ENCODE results near the gene OVOL1.

OVOL1 gene

GRCh38 chr11:65778431-65778900, 8.4 kb upstream of the OVOL1 start:
- FAIRE-seq, result no peak

DNA sequence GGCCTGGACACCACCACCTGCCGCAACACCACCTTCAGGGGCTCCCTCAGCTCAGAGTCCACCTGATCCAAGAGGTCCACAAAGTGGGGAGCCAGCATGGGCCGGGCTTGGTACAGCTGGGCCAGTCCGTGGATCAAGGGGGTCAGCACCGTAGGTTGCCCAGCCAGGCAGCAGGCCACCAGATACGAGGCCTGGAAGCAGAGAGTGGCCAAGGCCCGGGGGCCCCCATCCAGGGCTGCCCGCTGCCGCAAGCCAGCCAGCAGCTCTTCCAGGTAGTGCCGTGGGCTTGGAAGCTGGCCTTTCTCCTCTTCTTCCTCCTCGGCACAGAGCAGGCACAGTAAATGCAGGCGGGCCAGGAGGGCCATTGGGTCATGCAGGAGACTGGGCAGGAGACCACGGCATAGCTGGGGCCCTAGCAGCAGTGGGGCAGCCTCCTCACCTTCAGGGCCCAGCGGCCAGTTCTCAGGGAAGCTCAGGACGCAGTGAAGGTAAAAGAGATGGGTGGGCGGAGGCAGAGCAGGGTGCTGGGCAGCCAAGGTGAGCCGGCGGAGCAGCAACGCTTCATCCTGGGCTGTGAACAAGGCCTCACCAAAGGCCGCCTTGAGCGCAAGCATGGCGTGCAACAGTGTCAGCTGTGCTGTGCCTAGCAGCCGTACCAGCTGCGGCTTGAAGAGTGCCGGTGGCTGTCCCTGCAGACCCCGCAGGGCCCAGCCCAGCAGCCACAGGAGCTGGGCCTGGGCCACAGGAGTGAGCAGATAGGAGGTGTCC, 7.8 kb upstream of the OVOL1 start:
- no peak for FAIRE-seq

DNA sequence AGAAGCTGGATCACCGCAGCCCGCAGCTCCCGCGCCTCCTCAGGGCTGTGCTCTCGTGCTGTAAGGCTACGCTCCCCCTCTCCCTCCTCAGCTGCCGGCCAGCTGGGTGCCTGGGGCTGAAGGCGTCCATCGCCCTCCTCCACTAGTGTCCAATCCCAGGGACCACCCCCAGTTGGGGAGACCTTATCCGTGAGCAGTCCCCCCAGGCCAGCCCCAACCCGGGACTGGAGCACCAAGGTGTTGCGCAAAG, 7.3 kb upstream of the OVOL1 start:
- no peak for FAIRE-seq

DNA sequence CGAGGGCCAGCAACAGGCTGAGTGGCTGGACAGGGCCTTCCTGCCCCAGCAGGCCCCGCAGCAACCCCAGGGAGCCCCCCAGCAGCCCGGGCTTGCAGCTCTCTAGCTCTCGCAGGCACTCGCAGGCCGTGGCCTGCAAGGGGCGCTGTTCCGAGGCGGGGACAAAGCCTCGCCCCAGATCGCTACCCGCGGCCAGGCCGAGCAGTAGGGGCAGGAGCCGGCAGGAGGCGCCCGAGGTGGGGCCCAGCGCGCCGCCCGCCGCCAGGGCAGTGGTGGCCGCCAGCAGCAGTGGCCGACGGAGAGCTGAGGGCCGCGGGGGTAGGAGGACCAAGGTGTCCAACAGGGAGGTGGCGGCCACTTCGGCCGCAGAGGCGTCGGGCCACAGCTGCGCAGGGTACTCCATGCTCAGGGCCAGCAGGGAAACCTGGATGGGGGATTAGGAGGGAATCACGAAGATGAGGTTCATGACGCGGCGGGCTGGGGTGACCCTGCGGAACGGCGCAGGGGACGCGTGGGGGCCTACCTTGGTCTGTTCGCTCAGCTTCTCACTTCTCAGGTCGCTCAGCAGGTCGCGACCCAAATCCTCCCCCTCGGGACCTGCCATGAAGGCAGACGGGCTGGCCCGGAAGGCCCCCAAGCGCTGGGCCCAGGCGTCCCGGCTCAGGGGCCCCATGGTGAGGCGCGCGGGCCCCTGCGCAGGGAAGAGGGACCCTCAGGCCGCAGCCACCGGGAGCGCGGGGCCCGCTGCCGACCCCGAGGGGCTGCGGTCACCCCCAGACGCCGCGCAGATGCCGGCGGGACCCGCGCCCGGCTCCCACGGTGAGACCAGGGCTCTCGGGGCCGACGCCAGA, 6.7 kb upstream of the OVOL1 start:
- FAIRE-seq, result no peak

DNA sequence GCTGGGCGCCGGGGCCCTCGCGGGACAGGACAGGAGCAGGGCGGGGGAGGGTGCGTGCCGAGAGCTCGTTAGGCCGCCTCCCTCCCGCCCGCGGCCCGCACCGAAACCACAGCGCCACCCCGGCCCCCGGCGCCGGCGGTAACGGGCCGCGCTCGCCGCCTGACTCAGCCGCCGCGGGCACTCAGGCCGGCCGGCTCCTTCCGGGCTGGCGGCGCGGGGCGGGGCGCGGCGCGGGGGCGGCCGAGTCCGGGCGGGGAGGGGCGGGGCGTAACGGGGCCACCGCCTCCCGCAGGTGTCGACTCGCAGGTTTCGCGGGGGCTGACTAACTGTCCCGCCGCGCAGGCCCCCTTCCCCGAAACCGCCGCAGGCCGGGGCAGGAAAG, 6.1 kb upstream of the OVOL1 start, which contains the start of gene AP5B1:
AP5B1 (minus strand) TSS at position 207 of the 382 bp plus-strand sequence. CDS start 385 bp downstream, outside the sequence.
- no peak for FAIRE-seq

GRCh38 chr11:65781152-65781961, 5.5 kb upstream of the OVOL1 start:
- no peak for FAIRE-seq

DNA sequence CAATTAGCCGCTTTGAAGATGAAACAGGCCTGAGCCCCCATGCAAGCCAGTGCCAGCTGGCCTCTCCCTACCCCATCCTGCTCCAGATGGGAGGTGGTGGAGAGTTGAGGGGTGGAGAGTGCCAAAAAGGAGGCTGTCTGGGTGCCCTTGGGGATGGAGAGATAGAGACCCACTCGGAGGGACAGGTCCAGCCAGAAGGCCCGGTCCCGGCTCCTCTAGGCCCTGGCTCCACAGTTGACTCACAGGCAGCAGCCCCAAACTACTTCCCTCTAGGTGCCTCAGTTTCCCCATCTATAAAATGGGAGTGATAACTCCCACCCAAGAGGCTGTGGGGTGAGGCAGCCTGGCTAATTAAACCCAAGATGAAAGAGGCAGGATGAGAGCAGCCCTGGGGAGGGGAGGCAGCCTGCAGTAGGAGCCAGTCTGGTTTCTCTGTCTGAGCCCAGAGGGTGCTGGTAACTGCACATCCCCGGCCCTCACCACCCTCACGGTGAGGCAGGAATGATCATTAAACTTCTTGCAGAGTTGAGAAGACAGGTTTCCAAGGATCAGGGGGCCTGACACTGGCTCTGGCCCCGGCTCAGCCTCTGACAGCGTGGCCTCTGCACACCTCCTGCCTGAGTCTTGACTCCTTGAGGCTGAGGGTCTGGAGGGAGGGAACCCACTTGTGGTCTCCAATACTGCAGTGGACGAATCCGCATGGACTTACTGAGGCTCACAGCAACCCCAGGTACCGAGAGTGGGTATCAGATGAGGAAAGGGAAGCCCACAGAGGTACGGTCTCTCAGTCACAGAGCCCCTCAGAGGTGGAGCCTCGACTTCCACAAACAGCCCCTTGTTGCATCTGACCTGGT, 4.7 kb upstream of the OVOL1 start:
- no peak for FAIRE-seq

- FAIRE-seq, result no peak
Measured at GRCh38 chr11:65782816-65783228, 4.0 kb upstream of the OVOL1 start.

DNA sequence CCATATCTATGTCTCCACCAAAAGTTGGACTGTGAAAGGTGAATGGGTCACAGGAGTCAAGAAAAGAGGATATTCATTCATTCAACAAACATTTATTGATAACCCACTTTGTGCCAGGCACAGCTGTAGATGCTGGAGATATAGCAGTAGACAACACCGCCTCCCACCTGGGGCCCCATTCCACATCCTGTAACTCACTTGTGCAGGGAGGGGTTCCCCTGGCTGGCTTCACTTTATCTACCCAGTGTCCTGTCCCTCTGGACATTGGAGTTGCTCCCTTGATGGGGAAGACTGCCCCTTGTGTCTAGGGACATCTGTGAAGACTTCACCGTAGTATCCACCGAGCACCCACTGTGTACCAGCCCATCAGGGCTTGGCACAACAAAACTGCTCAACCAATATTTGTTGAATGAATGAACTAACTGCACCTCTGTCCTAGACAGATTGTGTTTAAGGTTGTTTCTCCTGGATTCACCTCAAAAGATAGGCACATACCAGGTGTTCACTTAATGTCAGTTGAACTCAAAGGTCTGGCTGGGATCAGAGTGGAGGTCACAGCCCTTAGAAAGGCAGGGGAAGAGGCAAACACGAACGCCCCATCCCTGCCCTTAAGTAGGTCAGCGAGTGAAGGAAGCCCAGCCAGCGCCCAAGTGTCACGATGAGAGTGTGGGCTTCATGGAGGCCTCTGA, 1.4 kb upstream of the OVOL1 start:
- no peak for FAIRE-seq

- FAIRE-seq, result no peak
Measured at GRCh38 chr11:65786008-65786785, 666 bp upstream of the OVOL1 start.

DNA sequence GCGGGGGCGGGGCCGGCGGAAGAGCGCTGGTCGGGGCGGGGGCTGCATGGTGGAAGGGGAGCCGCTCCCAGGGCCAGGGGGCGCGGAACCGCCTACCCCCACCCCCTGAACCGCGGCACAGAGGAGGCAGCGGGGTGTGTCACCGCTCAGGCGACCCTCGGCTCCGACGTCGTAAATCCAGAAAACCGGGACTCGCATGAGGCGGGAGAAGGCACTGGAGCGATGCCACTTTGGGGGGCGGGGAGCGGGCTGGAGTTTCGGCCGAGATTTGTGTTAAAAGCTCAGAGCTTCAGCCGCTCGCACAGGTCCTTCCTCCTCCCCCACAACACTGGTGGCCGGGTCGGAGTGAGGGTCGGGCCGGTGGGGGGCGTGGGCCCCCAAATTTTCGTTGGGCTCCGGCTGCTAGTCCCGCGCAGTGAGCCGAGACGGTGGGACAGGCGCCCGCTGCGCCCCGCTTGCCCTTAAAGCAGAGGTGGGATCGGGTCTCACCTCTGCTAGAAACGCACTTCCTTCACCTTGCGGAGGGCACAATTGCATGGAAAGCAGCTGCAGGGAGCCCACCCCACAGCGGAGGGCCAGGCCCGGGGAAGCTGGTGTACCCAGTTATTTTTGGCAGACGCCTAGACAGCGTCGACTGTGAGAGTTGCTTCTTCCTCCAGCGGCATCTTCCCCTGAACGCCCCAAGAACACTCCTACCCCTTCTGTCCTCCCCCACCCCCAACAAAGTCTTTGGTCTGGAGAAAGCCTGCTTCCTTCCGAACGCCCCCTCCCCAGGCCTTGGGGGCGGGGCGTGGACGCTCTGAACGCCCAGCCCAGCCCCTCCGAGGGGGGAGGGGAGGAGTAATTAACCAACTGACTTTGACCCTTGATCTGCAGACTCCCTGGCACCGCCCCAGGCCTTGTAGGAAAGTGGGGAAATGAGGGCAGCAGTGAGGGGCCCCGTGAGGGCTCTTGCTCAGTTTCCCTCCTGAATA, 1.1 kb downstream of the OVOL1 start:
- no peak for FAIRE-seq

- FAIRE-seq, result no peak
Measured at GRCh38 chr11:65788821-65789220, 2.0 kb downstream of the OVOL1 start.

DNA sequence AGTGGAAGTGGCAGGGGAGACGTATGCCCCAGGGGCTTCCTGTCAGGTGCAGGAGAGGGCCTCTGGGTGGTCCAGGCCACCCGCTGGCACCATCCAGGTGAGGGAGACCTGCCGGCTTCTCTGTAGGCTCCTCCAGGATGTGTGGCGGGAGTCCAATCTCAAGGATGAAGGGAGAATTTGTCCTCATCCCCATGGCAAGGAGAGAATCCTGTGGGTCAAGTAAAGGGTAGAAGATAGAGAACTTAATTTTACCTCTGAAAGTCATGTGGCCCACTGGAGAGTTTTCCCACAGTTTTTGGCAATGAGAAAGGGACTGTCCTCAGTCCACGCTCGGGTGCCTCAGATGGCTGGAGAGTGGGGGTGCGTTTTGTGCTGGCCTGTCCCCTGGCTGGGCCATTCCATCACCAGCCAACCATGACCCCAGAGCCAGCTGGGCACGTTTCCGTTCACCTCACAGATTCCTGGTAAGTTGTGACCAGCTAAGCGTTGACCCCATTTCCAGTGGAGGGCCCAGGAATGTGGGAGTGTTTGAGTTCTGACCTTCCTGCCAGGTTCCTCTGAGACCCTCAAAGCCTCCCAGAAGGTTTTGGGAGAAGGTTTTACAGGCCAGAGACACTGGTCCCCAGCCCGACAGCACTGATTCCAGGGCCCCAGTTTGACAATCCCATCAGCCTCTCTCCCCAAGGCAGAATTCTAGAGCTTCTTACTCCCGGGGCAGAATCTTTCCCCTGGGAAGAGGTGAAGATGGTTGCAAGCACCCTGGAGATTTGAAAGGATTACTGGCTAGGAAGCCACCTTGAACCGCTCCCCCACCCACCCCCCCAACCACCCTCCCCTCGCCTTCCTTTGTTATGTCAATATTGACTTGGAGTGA, 2.6 kb downstream of the OVOL1 start:
- FAIRE-seq, result no peak

DNA sequence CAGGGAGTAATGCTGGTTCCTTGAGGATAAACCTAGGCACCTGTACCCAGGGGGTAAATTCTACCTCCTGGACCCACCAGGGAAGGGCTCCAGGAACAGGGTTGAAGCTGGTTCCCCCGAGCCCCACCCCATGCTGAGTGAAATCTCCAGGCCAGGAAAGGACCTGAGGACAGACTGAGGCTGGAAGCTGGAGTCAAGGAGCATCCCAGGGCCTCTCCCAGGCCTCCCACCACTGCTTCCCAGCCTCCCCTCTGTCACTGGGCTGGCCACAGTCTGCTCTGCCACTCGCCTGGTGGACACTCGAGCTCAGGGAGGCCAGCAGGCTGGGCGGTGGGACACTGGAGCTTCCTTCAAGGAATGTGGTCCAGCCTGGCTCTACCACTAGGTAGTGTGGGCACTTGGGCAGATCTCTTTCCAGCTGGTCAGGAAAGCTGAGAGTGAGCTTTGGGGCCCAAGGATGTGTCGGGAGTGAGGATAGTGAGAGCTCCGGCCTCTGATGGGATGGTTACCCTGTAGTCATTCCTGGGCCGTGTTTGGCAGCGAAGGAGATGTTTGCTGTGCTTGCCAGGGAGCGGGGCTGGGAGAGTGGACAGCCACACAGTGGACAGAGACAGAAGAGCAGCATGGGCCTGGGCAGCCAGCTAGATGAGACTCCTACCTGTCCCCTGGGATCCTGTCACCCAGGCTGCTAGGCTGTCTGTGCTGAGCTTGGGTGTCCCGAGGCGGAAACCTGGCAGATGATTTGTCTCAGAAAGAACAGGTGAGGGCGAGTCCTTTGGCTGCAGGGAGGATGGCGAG, 3.4 kb downstream of the OVOL1 start:
- no peak for FAIRE-seq

DNA sequence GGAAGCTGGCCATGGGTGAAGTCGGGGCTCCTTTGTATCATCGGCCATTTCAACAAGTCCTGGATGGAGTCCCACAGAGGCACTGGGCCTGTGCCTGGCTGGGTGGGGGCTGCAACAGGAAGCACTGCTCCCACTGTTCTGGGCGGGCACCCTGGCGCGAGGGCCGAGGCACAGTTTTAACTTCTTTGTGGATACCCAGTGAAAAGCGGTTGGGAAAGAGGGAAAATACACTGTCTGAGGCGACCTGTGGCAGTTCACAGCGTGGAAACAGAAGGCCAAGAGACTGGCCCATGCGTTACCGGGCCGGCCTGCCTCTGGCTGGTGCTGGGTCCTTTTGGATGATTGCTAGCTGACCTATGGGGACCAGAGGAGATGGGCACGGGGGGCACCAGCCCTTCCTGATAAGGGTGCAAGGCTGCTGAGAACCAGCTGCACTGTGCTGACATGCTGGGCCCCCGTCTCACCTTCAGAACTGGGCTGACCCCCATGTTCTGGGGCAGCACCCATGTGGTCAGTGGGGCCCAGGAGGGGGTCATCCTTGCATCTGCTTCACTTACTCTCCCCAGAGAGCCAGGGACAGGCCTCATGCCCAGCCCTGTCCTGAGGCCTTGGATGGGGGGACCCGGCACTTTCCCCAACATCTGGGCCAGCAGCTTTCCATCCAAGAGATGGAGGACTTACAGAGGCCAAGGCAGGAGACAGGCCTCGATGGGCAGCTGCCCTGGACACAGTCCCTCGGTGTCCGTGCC, 4.2 kb downstream of the OVOL1 start:
- FAIRE-seq, result no peak

DNA sequence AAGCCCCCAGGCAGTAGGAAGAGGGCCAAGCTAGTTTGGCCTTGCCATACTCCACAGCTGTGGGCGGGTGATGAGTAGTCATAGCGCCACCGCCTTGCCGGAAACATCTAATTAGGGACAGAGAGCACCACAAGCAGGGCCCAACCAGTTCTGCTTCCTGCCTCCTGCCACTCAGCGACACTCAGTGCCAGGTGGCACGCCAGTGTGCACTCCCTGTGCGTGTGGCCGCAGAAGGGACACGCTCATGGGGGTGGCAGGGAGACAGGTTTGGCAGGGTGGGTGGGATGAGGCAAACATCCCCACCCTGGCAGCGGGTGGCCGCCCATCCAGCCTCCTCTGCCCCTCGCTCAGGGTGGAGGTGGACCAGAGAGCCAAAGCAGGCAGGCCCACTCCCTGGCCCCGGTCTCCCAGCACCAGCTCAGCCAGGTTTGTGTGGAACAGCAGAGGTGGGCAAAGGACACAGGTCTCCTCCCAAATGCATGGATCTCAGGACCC, 4.9 kb downstream of the OVOL1 start:
- no peak for FAIRE-seq

DNA sequence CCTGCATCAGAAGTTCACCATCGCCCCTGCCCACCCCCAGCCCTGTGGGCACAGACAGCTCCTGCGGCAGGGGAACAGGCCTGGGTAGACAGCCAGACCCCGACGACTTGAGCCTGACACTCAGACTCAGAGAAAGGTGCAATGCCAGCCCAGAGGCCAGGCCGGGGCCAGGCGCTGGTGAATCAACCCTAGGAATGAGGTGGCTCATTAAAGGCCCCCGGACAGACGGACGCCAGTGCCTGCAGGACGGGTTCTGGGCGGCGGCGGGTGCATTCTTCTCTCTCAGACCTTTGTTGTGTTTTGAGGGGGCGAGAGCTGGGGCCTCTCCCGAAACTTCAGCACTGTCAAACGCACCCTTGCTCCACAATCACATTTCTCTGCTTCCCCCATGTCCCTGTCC, 5.6 kb downstream of the OVOL1 start:
- FAIRE-seq, result no peak
